SK-N-SH treated with all-trans-retinoic acid at 6 μM for 48 hours (cell line): Measurements from ENCODE around the gene THRAP3.
"Not testable (repeated sequence)": the region's sequence is repeated elsewhere in the genome, so short reads cannot be mapped to it uniquely, and the experiment has no call there.

Source experiments
- ATAC-seq: fragments of 200-7000 bp; cut with Tn5 transposase; 3 replicates; pipeline ENCODE4 v1.9.1; 2020; ENCODE audit warnings: mild to moderate bottlenecking, moderate library complexity
- BACH2 ChIP-seq: fragments of 250-450 bp; sonication (Bioruptor Pico); IDR thresholded peaks from 2 replicates; pipeline ENCODE4 v1.9.0; 2021; ENCODE audit warnings: mild to moderate bottlenecking, borderline replicate concordance
- CREB5 ChIP-seq: fragments of 250-450 bp; sonication (Bioruptor Pico); IDR thresholded peaks from 2 replicates; pipeline ENCODE4 v1.5.1; 2020; ENCODE audit warnings: low read depth, mild to moderate bottlenecking, moderate library complexity
- CSDC2 ChIP-seq: fragments of 250-450 bp; sonication (Bioruptor Pico); IDR thresholded peaks from 2 replicates; pipeline ENCODE4 v1.5.0; 2020; ENCODE audit warnings: mild to moderate bottlenecking, moderate library complexity
- ESRRG ChIP-seq: fragments of 250-450 bp; sonication (Bioruptor Pico); IDR thresholded peaks from 2 replicates; pipeline ENCODE4 v1.6.1; 2021; ENCODE audit warnings: mild to moderate bottlenecking
- GLIS3 ChIP-seq: fragments of 250-450 bp; sonication (Bioruptor Pico); IDR thresholded peaks from 2 replicates; pipeline ENCODE4 v1.5.0; 2020; ENCODE audit warnings: mild to moderate bottlenecking, moderate library complexity
- ISL1 ChIP-seq: fragments of 250-450 bp; sonication (Bioruptor Pico); IDR thresholded peaks from 2 replicates; pipeline ENCODE4 v2.1.2; 2022; ENCODE audit warnings: mild to moderate bottlenecking, moderate library complexity
- OSR1 ChIP-seq: fragments of 250-450 bp; sonication (Bioruptor Pico); IDR thresholded peaks from 2 replicates; pipeline ENCODE4 v1.8.0; 2022; ENCODE audit warnings: moderate library complexity, mild to moderate bottlenecking, inconsistent platforms
- RARB ChIP-seq: fragments of 250-450 bp; sonication (Bioruptor Pico); IDR thresholded peaks from 2 replicates; pipeline ENCODE4 v1.8.0; 2021; ENCODE audit warnings: mild to moderate bottlenecking, moderate library complexity
- SNAI2 ChIP-seq: fragments of 250-450 bp; sonication (Bioruptor Pico); IDR thresholded peaks from 2 replicates; pipeline ENCODE4 v1.5.0; 2020; ENCODE audit warnings: mild to moderate bottlenecking, moderate library complexity
- TCF4 ChIP-seq: fragments of 250-450 bp; sonication (Bioruptor Pico); IDR thresholded peaks from 2 replicates; pipeline ENCODE4 v1.8.0; 2021; ENCODE audit warnings: mild to moderate bottlenecking, moderate library complexity, borderline replicate concordance
- TOX ChIP-seq: fragments of 250-450 bp; sonication (Bioruptor Pico); IDR thresholded peaks from 2 replicates; pipeline ENCODE4 v1.8.0; 2021; ENCODE audit warnings: mild to moderate bottlenecking, moderate library complexity, borderline replicate concordance
- TSHZ2 ChIP-seq: fragments of 250-450 bp; sonication (Bioruptor Pico); IDR thresholded peaks from 2 replicates; pipeline ENCODE4 v1.5.0; 2020; ENCODE audit warnings: mild to moderate bottlenecking, moderate library complexity
- ZFP3 ChIP-seq: fragments of 250-450 bp; sonication (Bioruptor Pico); IDR thresholded peaks from 2 replicates; pipeline ENCODE4 v1.5.0; 2020; ENCODE audit warnings: mild to moderate bottlenecking, moderate library complexity
- ZFP30 ChIP-seq: fragments of 450-650 bp; formaldehyde crosslinking; IDR thresholded peaks from 2 replicates; pipeline ENCODE4 v1.5.0; 2022; ENCODE audit warnings: mild to moderate bottlenecking, moderate library complexity
- ZNF565 ChIP-seq: fragments of 450-650 bp; formaldehyde crosslinking; conservative IDR thresholded peaks from 2 replicates; pipeline ENCODE4 v1.5.0; 2020; ENCODE audit warnings: low read depth, mild to moderate bottlenecking, moderate library complexity
- ZNF70 ChIP-seq: fragments of 450-650 bp; formaldehyde crosslinking; IDR thresholded peaks from 2 replicates; pipeline ENCODE4 v1.5.0; 2020; ENCODE audit warnings: mild to moderate bottlenecking, moderate library complexity
- ZNF8 ChIP-seq: fragments of 450-650 bp; formaldehyde crosslinking; IDR thresholded peaks from 2 replicates; pipeline ENCODE4 v1.5.0; 2020; ENCODE audit warnings: mild to moderate bottlenecking, moderate library complexity
- TF ChIP-seq, protein P1 (sequence below): fragments of 250-450 bp; sonication (Bioruptor Pico); IDR thresholded peaks from 2 replicates; pipeline ENCODE4 v1.5.1; 2021; ENCODE audit warnings: mild to moderate bottlenecking, moderate library complexity
- TF ChIP-seq, protein P2 (sequence below): fragments of 250-450 bp; sonication (Bioruptor Pico); IDR thresholded peaks from 2 replicates; pipeline ENCODE4 v1.8.0; 2021; ENCODE audit warnings: low read depth, mild to moderate bottlenecking, moderate library complexity, borderline replicate concordance

The THRAP3 gene

DNA sequence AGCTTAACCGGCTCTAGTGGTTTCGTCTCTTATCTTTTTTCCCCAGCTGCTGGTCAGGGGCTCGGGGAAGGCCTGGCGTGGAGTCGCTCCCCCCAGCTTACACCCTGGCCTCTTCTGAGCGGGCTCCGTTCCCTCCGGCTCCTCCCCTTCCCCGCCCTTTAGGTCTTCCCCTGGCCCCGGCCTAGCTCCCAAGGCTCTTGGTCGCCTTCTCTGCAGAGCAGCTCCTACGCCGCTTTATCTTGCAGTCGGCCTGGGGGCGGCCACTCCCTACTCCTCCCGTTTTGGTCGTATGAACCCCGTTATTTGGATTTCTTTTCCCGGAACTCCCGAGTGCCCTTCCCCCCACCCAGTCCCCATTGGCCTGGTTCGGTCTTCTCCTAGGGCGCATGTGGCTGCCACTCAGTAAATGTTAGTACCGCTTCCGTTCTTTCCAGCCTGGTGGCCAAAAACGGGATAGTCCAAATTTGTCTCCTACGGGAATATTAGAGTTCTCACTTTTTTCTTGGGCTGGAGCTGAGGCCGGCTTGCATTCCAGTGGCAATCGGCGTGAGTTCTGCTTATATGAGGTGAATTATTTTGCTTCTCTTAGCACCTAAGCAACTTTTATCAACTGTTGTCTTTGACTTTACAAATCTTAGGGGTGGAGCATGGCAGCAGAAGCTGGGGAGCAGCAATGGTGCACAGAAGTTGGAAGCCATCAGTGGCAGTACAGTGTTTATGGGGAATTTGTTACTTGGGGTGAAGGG is 467 bp downstream of the THRAP3 start:
- TF ChIP-seq BACH2 (CRISPR knock-in tag) (no peak), ISL1 (CRISPR knock-in tag) (no peak), TSHZ2 (no peak), TCF4 (peak; percentile 22; the same call in 1 of the 2 replicates), CREB5 (no peak), ZNF70 (CRISPR knock-in tag) (no peak), ZFP30 (CRISPR knock-in tag) (no peak), SNAI2 (CRISPR knock-in tag) (no peak), ESRRG (CRISPR knock-in tag) (0 out of 2 replicates have a peak, but pooled peaks have one; percentile 73), GLIS3 (0 out of 2 replicates have a peak, but pooled peaks have one; percentile 58), CSDC2 (CRISPR knock-in tag) (no peak)
- TF ChIP-seq, protein P1, sequence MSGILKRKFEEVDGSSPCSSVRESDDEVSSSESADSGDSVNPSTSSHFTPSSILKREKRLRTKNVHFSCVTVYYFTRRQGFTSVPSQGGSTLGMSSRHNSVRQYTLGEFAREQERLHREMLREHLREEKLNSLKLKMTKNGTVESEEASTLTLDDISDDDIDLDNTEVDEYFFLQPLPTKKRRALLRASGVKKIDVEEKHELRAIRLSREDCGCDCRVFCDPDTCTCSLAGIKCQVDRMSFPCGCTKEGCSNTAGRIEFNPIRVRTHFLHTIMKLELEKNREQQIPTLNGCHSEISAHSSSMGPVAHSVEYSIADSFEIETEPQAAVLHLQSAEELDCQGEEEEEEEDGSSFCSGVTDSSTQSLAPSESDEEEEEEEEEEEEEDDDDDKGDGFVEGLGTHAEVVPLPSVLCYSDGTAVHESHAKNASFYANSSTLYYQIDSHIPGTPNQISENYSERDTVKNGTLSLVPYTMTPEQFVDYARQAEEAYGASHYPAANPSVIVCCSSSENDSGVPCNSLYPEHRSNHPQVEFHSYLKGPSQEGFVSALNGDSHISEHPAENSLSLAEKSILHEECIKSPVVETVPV (CRISPR knock-in tag) = 0 out of 2 replicates have a peak, but pooled peaks have one; percentile 14
- peak; percentile 84 for ATAC-seq

DNA sequence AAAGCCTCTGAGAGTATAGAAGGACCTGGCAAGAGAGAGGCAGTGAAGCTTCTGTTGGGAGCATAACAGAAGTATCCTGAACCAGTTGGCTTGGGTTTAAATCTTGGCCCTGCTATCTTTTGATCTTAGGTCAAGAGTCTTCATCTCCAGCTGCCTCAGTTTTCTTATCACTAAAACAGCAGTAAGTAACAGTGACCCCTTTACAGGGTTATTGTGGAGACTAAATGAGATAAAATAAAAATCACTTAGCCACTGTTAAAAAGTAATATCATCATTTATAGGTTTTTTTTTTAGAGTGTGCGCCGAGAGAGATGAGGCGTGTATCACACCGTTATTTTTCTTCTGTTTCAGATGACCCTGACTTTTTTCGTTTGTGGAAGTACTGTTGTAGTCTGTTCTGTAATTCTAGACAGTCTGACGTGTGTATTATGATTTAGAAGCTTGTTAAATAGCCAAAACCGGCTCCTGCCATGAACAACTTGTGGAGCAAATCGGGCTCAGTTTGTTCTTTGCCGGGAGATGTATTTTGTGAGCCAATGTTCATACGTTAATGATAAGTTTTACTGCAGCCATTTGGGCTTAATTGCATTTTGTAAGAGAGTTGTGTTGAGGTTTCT is 1.1 kb downstream of the THRAP3 start:
- ATAC-seq = no peak
- TF ChIP-seq SNAI2 (CRISPR knock-in tag) = no peak
- TF ChIP-seq RARB (CRISPR knock-in tag) = no peak
- TF ChIP-seq GLIS3 = no peak
- TF ChIP-seq TOX (CRISPR knock-in tag) = no peak
- TF ChIP-seq, protein P2, sequence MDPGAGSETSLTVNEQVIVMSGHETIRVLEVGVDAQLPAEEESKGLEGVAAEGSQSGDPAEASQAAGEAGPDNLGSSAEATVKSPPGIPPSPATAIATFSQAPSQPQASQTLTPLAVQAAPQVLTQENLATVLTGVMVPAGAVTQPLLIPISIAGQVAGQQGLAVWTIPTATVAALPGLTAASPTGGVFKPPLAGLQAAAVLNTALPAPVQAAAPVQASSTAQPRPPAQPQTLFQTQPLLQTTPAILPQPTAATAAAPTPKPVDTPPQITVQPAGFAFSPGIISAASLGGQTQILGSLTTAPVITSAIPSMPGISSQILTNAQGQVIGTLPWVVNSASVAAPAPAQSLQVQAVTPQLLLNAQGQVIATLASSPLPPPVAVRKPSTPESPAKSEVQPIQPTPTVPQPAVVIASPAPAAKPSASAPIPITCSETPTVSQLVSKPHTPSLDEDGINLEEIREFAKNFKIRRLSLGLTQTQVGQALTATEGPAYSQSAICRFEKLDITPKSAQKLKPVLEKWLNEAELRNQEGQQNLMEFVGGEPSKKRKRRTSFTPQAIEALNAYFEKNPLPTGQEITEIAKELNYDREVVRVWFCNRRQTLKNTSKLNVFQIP (CRISPR knock-in tag) = no peak
- no peak for TF ChIP-seq ESRRG (CRISPR knock-in tag)
- TF ChIP-seq ZNF8 (CRISPR knock-in tag) = no peak
- no peak for TF ChIP-seq ZNF565 (CRISPR knock-in tag)

GRCh38 chr1:36230279-36230678 is 6.0 kb downstream of the THRAP3 start:
- ATAC-seq = not testable (repeated sequence)

GRCh38 chr1:36231191-36231590 is 6.9 kb downstream of the THRAP3 start:
- ATAC-seq = no peak
- TF ChIP-seq ISL1 (CRISPR knock-in tag) = no peak
- TF ChIP-seq ZNF70 (CRISPR knock-in tag) = no peak
- no peak for TF ChIP-seq ZFP3 (CRISPR knock-in tag)
- no peak for TF ChIP-seq OSR1 (CRISPR knock-in tag)
